Measurements from ENCODE around the gene IL22RA2. TPM values are rescaled to one million over a fixed set of nuclear protein-coding genes. Genes with fewer than 3 reads are reported as not detected.

IL22RA2 gene
- polyA plus RNA-seq, 1 of the 3 experiments (the other 2 are of a cell fraction), result not detected

- no peak for TF ChIP-seq USF1 (IDR thresholded peaks at IDR 0.05; ENCODE audit: borderline replicate concordance, low read depth)
Measured at GRCh38 chr6:137095093-137095492, 78.4 kb downstream of the IL22RA2 start (continued).

- H3K36me3 ChIP-seq (replicated peaks in 1 of 2; ENCODE audit: control insufficient read depth in 1 of 2, insufficient read depth in 2 of 2, low read length in 1 of 2), result no peaks in the 10 kb centered on the region
- DNase-seq, result peak; percentile 56
- no peaks in the 10 kb centered on the region for H3K9me3 ChIP-seq
- H3K4me2 ChIP-seq, result no peak overlapping the region
- peaks cover 0 to 8% of the 10 kb centered on the region in 2 experiments; a peak in 1 of 4 replicates for H3K4me1 ChIP-seq (ENCODE audit: control insufficient read depth in 1 of 2, insufficient read depth in 2 of 2, low read depth in 1 of 2, low read length in 1 of 2)
- WGBS (ENCODE audit: low lambda C conversion rate), result 38% methylated on average over 5 of the region's 5 CpGs
- no peak for TF ChIP-seq PBX3 (IDR thresholded peaks at IDR 0.05)
- TF ChIP-seq FOSL2 (IDR thresholded peaks at IDR 0.05; ENCODE audit: borderline replicate concordance, low read depth), result no peak
- peak; percentile 90 for TF ChIP-seq RAD21 (IDR thresholded peaks at IDR 0.05; ENCODE audit: low read length)
- TF ChIP-seq USF2 (IDR thresholded peaks at IDR 0.05; ENCODE audit: borderline replicate concordance, low read depth, low read length), result no peak
- no peak for TF ChIP-seq GABPA (IDR thresholded peaks at IDR 0.05; ENCODE audit: low read depth)
- no peak for TF ChIP-seq TEAD4 (IDR thresholded peaks at IDR 0.05; ENCODE audit: borderline replicate concordance, insufficient read depth)
- TF ChIP-seq RCOR1 (IDR thresholded peaks at IDR 0.05; ENCODE audit: low read length), result no peak
- peak; percentile 69 for TF ChIP-seq SMC3 (IDR thresholded peaks at IDR 0.05; ENCODE audit: low read depth, low read length)
- TF ChIP-seq CTCF (IDR thresholded peaks at IDR 0.05), result peak; percentile 71
- TF ChIP-seq JUND (IDR thresholded peaks at IDR 0.05), result no peak
- TF ChIP-seq CHD2 (IDR thresholded peaks at IDR 0.05; ENCODE audit: low read length, partially characterized antibody), result no peak
- TF ChIP-seq ELF1 (IDR thresholded peaks at IDR 0.05), result no peak
- no peak overlapping the region for H3K9ac ChIP-seq
- ChIA-PET CTCF (interaction anchor here (0.6 to 4.1 kb wide), 76 partner anchors 8 to 772 kb away, joined by 3 to 39 read pairs (median 4); partner anchors contain the start of genes IL20RA, IL22RA2, MAP3K5 and PEX7), POLR2A (interaction anchor here (0.7 to 1.0 kb wide), 2 partner anchors 18 to 115 kb away, joined by 3 to 4 read pairs; no protein-coding TSS in a partner anchor)
- H3K9me2 ChIP-seq, result no peaks in the 10 kb centered on the region
- H2AFZ ChIP-seq (ENCODE audit: low read depth), result no peak overlapping the region
- H3K27ac ChIP-seq (ENCODE audit: low read depth in 2 of 2, low read length in 1 of 2), result no peak overlapping the region; a peak in 1 of 4 replicates
- no peaks in the 10 kb centered on the region for H4K20me1 ChIP-seq (ENCODE audit: insufficient read depth)
- H3F3A ChIP-seq (replicated peaks; ENCODE audit: insufficient read depth), result no peaks in the 10 kb centered on the region
- no peaks in the 10 kb centered on the region for H3K27me3 ChIP-seq (ENCODE audit: insufficient read depth)
- H3K4me3 ChIP-seq (ENCODE audit: low read depth in 2 of 2, low read length in 1 of 2), result no peak overlapping the region
- no peaks in the 10 kb centered on the region for H3K79me2 ChIP-seq (ENCODE audit: insufficient read depth)
Measured at GRCh38 chr6:137094411-137095008, 78.9 kb downstream of the IL22RA2 start.

Other genes with a start within 250 kb of the IL22RA2 start
- 0.10 and 0.29 TPM in 2 replicates for gene IL20RA, start 128.7 kb downstream of the IL22RA2 start, polyA plus RNA-seq (2012; rRNA removed)
- 11.5 and 16.7 TPM in 2 replicates for gene IFNGR1, start 45.7 kb upstream of the IL22RA2 start, polyA plus RNA-seq (2012; rRNA removed)